Right renal pelvis (tissue), 4 donors: ENCODE results near the gene AKT2. TPM values are rescaled to one million over a fixed set of nuclear protein-coding genes. Genes with fewer than 3 reads are reported as not detected.
A peak's percentile ranks its signal among the peaks of the same experiment; 100 is the strongest.

ENCODE experiments used
- DNase-seq, 4 donors: peaks; one replicate each; pipeline ENCODE4 v3.0.0-alpha.2; 2013; ENCODE audit warnings: low read depth in 4 of 4, low spot score in 3 of 4, missing footprints in 1 of 4
- polyA plus RNA-seq, 4 donors: library from polyadenylated mRNA; unstranded; fragments of 120-200 nt; gene quantifications; one replicate each; pipeline ENCODE4 v1.2.1, GENCODE V29; 2013; ENCODE audit not compliant: insufficient read length in 4 of 4

AKT2 gene
- polyA plus RNA-seq, 4 donors = 148 to 179 (median 157) TPM

- no peak for DNase-seq
Measured at GRCh38 chr19:40239415-40240226, 45.5 kb downstream of the AKT2 start.

GRCh38 chr19:40238775-40239174 lies 46.4 kb downstream of the AKT2 start:
- DNase-seq = no peak

GRCh38 chr19:40237791-40238190 lies 47.4 kb downstream of the AKT2 start:
- no peak for DNase-seq

DNA sequence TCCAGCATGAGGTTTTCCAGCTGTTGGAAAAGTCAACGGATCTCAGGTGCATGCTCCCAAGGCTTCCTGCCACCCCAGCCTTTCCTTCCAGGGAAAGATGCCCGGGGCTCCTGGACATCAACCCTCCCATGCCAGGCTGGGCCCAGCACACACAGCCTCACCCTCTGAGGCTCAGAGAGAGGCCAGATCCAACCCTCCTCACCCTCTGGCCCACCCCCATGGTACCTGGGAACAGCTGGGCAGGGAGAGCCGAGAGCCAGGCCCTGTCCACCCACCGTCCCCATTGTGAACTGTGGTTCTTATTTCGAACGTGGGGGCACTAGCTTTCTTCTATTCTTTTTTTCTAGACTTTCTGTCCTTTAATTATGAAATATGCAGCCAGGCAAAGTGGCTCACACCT lies 48.8 kb downstream of the AKT2 start:
- no peak for DNase-seq

GRCh38 chr19:40236026-40236355 lies 49.2 kb downstream of the AKT2 start:
- no peak for DNase-seq

DNA sequence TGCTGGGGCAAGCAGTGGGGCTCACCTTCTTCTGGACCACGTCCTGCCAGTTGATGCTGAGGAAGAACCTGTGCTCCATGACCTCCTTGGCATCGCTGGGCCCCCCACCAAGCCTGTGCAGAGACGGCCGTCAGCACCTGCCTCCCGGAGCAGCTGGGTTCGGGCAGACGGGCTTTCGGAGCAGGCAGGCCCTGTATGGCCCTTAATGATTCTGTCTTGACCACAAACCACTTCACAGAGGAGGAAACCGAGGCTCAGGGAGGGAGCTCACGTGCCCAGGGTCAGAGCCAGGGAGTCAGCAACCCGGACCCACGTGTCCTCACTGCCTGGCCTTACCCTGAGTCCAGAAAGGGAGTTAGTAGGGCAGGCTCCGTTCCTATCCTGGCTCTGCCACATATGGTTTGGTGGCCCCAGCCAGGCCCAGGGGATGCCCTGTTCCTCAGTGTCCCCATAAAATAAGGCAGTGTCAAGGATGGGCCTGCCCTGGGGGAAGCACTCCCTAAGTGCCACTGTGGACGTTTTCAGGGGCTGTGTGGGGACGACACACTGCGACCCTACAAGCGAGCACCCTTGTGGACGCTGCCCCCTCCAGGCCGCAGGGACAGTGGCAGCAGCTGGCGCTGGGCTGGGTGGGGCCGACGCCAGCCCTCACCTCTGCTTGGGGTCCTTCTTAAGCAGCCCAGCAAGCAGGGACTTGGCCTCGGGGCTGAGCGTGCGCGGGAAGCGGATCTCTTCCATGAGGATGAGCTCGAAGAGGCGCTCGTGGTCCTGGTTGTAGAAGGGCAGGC lies 49.7 kb downstream of the AKT2 start:
- DNase-seq = no peak

GRCh38 chr19:40234429-40235237 lies 50.5 kb downstream of the AKT2 start:
- DNase-seq = no peak

- DNase-seq = no peak
Measured at GRCh38 chr19:40233811-40234389, 51.2 kb downstream of the AKT2 start.

- DNase-seq = no peak
Measured at GRCh38 chr19:40232949-40233810, 52.0 kb downstream of the AKT2 start.

GRCh38 chr19:40232479-40232878 lies 52.7 kb downstream of the AKT2 start:
- no peak for DNase-seq

GRCh38 chr19:40231544-40232424 lies 53.4 kb downstream of the AKT2 start:
- DNase-seq = peak in 1 of 4 donors; percentile 37

GRCh38 chr19:40231057-40231456 lies 54.1 kb downstream of the AKT2 start:
- no peak for DNase-seq

GRCh38 chr19:40229926-40230417 lies 55.2 kb downstream of the AKT2 start:
- DNase-seq = no peak

- DNase-seq = no peak
Measured at GRCh38 chr19:40229484-40229883, 55.7 kb downstream of the AKT2 start.

DNA sequence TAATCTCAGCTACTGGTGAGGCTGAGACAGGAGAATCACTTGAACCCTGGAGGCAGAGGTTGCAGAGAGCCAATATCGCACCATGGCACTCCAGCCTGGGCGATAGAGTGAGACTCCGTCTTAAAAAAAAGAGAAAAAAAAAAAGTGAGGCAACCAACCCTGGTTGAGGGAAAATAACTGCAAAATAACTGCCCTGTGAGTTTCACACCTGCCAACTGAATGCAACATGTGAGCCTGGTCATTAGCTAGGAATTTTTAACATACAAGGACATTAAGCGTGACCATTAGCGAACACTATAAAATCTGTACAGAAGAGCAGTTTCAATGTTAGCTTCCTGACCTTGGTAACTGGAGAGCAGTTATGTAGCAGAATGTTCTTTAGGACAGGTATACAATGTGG lies 56.3 kb downstream of the AKT2 start:
- no peak for DNase-seq

DNA sequence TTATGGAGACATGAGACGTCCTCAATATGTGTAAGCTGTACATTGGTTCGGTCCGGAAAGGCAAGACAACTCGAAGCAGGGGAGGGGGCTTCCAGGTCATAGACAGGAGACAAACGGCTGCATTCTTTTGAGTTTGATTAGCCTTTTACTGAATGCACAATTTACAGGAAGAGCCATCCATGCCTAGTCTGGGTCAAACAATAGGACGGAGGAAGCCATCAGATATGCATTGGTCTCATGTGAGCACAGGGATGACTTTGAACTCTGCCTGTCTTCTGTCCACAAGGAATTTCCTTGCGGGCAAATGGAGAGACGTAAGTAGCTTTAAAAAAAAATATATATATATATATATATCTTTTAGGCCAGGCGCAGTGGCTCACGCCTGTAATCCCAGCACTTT lies 56.8 kb downstream of the AKT2 start:
- DNase-seq = no peak

DNA sequence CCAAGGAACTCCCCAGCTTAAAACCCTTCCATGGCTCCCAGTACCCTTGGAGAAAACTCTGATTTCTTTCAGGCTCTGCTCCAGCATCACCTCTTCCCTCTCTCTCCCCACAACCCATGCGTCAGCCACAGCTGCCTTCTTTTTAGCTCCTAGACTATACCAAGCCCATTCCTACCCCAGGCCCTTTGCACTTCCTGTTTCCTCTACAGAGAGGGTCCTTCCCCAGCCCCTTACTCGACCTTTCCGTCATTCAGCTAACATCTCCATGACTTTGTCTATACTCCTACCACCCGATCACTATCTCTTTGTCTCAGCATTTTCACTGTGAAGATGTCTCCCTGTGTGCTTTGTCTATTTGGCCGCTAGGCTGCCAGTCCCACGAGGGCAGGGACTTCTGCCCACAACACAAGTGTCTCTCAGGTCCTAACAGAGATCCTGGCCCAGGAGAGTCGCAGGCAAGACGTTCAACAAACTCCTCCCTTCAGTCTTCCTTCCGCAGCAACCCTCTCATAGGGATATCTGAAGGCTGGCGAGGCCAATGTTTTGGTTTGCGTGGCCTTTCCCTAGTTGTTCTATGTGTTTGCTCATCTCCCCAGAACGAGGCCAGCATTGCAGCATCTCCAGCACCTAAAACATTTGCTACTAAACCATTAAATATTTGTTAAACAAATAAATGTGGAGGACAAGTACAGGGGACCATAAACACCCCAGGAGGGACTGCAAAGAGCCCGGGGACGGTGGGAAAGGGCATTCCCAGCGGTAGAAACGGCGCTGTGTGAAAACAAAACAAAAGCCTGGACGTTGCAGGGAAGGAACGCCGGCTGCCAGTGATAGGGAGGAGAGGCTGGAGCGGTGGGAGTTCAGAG lies 59.5 kb downstream of the AKT2 start:
- no peak for DNase-seq
